Measurements from ENCODE around the gene TDRD10. TPM values are rescaled to one million over a fixed set of nuclear protein-coding genes. Genes with fewer than 3 reads are reported as not detected.

TDRD10 gene
- total and polyA plus RNA-seq, 2 donors from 2014 or later: 2.3 to 4.7 TPM

GRCh38 chr1:154575951-154576566 lies 74.0 kb downstream of the TDRD10 start:
- intact Hi-C loops (cut with DNase I): no loop called here
- H3K36me3 ChIP-seq (ENCODE audit: control insufficient read depth in 2 of 3, insufficient read depth in 3 of 3, low read length in 3 of 3): peaks cover 2 to 11% (median 9%) of the 10 kb centered on the region in 3 donors
- no peaks in the 10 kb centered on the region for H3K9me3 ChIP-seq (ENCODE audit: control insufficient read depth in 2 of 3, insufficient read depth in 1 of 3, low read length in 3 of 3)
- no peaks in the 10 kb centered on the region for H3K27me3 ChIP-seq (ENCODE audit: control insufficient read depth, insufficient read depth, low read length)
- no peak overlapping the region for H3K4me3 ChIP-seq (ENCODE audit: low read length in 3 of 3)
- no peak overlapping the region for H3K9ac ChIP-seq (ENCODE audit: low read length in 3 of 3)
- FAIRE-seq (no peak), DNase-seq (no peak)
- H3K27ac ChIP-seq (ENCODE audit: low read depth in 2 of 2, low read length in 2 of 2): no peak overlapping the region
- TF ChIP-seq CTCF (IDR thresholded peaks at IDR 0.05; ENCODE audit: borderline replicate concordance, extremely low read depth, insufficient read depth): no peak
- H3K4me1 ChIP-seq (ENCODE audit: control insufficient read depth in 2 of 3, insufficient read depth in 2 of 3, low read depth in 1 of 3, low read length in 3 of 3): peaks cover 0 to 10% (median 0%) of the 10 kb centered on the region in 3 donors

- Histone ChIP-seq H3K9me3 (ENCODE audit: control insufficient read depth in 2 of 3, insufficient read depth in 1 of 3, low read length in 3 of 3) (no peaks in the 10 kb centered on the region), H3K4me3 (ENCODE audit: low read length in 3 of 3) (no peak overlapping the region), H3K4me1 (ENCODE audit: control insufficient read depth in 2 of 3, insufficient read depth in 2 of 3, low read depth in 1 of 3, low read length in 3 of 3) (peaks cover 0 to 10% (median 0%) of the 10 kb centered on the region in 3 donors), H3K27me3 (ENCODE audit: control insufficient read depth, insufficient read depth, low read length) (no peaks in the 10 kb centered on the region), H3K9ac (ENCODE audit: low read length in 3 of 3) (no peak overlapping the region), H3K36me3 (ENCODE audit: control insufficient read depth in 2 of 3, insufficient read depth in 3 of 3, low read length in 3 of 3) (peaks cover 4 to 20% (median 16%) of the 10 kb centered on the region in 3 donors), H3K27ac (ENCODE audit: low read depth in 2 of 2, low read length in 2 of 2) (no peak overlapping the region)
- TF ChIP-seq CTCF (IDR thresholded peaks at IDR 0.05; ENCODE audit: borderline replicate concordance, extremely low read depth, insufficient read depth): no peak
- no peak for FAIRE-seq
- intact Hi-C loops (cut with DNase I): no loop called here
- no peak for DNase-seq
Observed at GRCh38 chr1:154577346-154578057, 75.5 kb downstream of the TDRD10 start.

- Histone ChIP-seq H3K27me3 (ENCODE audit: control insufficient read depth, insufficient read depth, low read length) (no peaks in the 10 kb centered on the region), H3K27ac (ENCODE audit: low read depth in 2 of 2, low read length in 2 of 2) (no peak overlapping the region), H3K9ac (ENCODE audit: low read length in 3 of 3) (no peak overlapping the region), H3K9me3 (ENCODE audit: control insufficient read depth in 2 of 3, insufficient read depth in 1 of 3, low read length in 3 of 3) (no peaks in the 10 kb centered on the region), H3K36me3 (ENCODE audit: control insufficient read depth in 2 of 3, insufficient read depth in 3 of 3, low read length in 3 of 3) (peaks cover 6 to 25% (median 22%) of the 10 kb centered on the region in 3 donors), H3K4me3 (ENCODE audit: low read length in 3 of 3) (no peak overlapping the region), H3K4me1 (ENCODE audit: control insufficient read depth in 2 of 3, insufficient read depth in 2 of 3, low read depth in 1 of 3, low read length in 3 of 3) (peaks cover 0 to 10% (median 0%) of the 10 kb centered on the region in 3 donors)
- intact Hi-C loops (cut with DNase I): no loop called here
- FAIRE-seq: no peak
- DNase-seq: peak in 1 of 5 donors; percentile 39
- TF ChIP-seq CTCF (IDR thresholded peaks at IDR 0.05; ENCODE audit: borderline replicate concordance, extremely low read depth, insufficient read depth): no peak
Observed at GRCh38 chr1:154578058-154578418, 76.0 kb downstream of the TDRD10 start.
